GM11168 (cell line): ENCODE measurements around the gene FABP7.

Source experiments
- in situ Hi-C: fragments of 300-500 bp; cut with MboI; formaldehyde crosslinking; loops from one replicate; pipeline ENCODE4 v1.12.0; 2022; ENCODE audit warnings: low sequenced_read_pairs; ENCODE audit not compliant: unreplicated experiment

Gene FABP7

DNA sequence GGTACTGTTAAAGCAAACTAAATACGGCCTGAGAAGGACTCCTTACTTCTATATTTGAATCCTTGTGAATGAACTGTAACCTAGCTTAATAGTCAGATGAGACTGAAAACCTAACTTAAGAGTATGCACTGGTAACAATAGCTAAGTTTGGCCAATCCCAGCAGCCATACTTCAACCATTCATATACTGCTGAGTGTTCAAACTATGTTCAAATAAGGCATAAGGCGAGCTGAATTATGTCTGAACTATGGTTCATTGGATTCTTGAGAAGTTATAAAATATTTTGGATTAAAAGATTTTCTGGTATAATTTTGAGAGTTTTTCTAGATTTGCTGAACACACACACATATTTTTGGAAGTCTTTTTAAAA is 11.8 kb downstream of the FABP7 start:
- in situ Hi-C loops = no loop called here

DNA sequence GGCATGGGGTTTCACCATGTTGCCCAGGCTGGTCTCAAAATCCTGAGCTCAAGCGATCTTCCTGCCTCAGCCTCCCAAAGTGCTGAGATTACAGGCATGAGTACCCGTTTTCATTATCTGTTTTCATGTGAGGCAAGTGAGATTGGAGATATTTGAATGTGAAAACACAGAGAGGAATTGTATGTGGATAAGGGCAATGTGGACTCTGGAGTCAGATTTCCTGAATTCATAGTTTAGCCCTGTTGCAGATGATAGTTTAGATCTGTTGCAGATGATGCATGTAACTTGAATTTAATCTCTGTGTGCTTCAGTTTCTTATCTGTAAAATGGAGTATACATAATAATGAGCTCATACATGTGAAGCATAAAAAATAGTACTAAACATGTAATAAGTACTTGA is 13.2 kb downstream of the FABP7 start:
- in situ Hi-C loops = no loop called here

- in situ Hi-C loops = no loop called here
Observed at GRCh38 chr6:122797537-122797936, 18.0 kb downstream of the FABP7 start.

- in situ Hi-C loops = no loop called here
Observed at GRCh38 chr6:122798099-122798641, 18.7 kb downstream of the FABP7 start.

DNA sequence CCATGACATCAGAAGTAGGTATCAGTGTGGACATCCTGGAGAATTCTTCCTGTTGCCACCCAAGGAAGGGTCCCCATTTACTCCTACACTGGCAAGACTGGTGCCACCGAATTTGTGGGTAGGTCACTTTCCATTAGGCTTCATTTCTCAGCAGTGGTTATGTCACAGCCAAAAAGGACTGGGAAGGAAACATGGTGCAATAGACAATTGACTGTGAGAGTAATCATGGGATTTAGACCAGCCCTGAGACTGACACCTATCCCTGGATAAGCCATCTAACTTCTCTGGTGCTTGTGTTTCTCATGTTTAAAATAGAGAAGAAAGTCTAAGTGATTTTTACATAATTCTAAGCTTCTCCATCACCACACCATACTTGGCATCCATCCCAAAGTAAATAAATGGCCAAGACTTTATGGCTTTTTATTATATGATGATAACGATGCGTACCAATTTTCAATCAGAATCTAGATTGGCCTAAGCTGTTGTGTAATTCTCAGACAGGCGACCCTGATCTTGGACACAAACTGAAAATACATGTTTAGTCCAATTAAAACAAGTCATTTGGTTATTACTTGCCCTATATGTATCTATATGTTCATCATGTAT is 19.7 kb downstream of the FABP7 start:
- in situ Hi-C loops = no loop called here

DNA sequence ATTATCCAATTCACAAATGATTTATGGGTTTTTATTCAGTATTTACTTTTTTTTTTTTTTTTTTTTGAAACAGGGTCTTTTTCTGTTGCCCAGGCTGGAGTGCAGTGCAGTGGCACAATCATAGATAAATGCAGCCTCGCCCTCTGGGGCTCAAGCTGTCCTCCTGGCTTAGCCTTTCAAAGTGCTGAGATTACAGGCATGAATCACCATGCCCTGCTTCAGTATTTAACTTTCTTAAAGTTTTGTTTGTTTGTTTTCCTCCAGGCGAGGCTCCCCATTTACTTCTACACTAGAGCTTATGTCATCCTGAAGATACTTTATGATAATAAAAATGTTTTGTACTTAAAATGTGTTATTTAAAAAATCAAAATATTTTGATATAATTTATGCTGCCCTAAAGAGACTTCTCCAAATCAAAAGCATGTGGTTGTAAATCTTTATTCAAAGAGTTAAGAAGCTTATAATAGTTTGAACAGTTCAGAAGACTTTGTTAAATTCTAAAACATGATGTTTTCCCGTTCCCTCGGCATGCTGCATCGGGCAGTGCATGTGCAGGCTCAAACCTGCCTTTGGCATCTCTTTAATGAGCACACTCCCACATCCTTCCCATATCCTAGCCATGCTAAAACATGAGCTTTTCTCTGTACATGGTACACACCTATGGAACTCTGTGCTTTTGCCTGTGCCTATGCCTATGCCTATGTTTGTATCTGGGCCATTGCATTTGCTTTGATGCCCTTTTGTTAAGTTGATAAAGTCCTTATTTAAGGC is 20.6 kb downstream of the FABP7 start:
- in situ Hi-C loops = no loop called here

GRCh38 chr6:122800906-122801305 is 21.4 kb downstream of the FABP7 start:
- in situ Hi-C loops = no loop called here

DNA sequence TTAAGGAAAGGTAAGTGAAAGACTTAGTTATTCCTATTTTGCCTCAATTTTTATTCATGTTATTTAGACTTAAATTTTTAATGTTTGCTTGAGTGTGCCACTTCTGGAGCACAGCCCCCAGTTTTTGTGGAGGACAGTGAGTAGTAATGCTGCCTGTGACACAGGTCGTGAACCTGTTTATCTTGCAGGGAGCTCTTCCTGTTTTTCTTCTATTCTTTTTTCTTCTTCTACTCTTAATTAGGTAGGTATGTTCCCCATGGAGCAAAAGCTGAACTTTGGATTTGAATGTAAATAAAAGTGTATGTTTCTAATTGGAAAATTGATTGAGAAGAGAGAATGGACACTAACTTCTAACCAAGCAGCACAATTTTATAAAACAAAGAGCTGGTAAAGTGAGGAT is 21.9 kb downstream of the FABP7 start:
- in situ Hi-C loops = no loop called here

GRCh38 chr6:122803171-122803661 is 23.7 kb downstream of the FABP7 start:
- in situ Hi-C loops = no loop called here

- in situ Hi-C loops = no loop called here
Observed at GRCh38 chr6:122804962-122805485, 25.5 kb downstream of the FABP7 start.

GRCh38 chr6:122806291-122806690 is 26.8 kb downstream of the FABP7 start:
- in situ Hi-C loops = no loop called here

DNA sequence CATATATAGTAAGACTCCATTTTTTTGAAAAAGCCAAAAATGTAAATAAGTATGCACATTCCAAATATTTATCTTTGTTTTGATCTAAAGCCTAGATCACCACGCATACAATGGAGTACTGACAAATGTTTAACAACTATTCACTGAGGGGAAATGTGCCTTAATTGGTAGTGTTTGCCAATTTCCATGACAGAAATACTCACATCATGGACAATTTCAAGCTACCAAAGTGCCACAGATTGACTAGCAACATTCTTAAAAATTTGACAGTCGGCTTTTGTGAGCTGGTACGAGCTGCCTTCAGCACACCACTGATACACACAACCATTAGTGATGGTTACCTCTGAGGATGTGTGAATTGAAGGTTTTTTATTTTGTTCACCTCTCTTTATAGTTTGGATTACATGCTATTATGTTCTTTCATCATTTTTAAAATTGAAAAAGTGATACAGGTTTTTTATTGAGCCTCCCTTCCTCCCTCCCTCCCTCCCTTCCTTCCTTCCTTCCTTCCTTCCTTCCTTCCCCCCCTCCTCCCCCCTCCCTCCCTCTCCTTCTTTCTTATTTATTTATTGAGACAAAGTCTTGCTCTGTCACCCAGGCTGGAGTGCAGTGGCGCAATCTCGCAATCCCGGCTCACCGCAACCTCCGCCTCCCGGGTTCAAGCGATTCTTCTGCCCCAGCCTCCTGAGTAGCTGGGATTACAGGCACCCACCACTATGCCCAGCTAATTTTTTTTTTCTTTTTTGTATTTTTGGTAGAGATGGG is 28.8 kb downstream of the FABP7 start:
- in situ Hi-C loops = no loop called here

GRCh38 chr6:122809001-122809400 is 29.5 kb downstream of the FABP7 start:
- in situ Hi-C loops = no loop called here

GRCh38 chr6:122809691-122810090 is 30.2 kb downstream of the FABP7 start:
- in situ Hi-C loops = no loop called here

- in situ Hi-C loops = no loop called here
Observed at GRCh38 chr6:122810189-122810588, 30.7 kb downstream of the FABP7 start.

DNA sequence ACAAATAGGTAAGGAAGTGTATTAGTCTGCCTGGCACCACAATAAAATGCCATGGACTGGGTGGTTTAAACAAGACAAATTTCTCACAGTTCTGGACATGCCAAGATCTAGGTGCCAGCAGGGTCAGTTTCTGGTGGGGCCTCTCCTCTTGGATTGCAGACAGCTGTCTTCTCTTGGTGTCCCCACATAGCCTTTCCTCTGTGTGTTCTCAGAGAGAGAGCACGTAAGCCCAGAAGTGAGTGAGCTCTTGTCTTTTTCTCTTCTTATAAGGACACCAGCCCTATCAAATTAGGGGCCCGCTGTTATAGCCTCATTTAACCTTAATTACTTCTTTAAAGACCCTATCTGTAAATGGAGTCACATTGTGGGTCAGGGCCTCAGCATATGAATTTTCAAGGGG is 37.8 kb downstream of the FABP7 start:
- in situ Hi-C loops = no loop called here

- in situ Hi-C loops = no loop called here
Observed at GRCh38 chr6:122817766-122818165, 38.2 kb downstream of the FABP7 start.

GRCh38 chr6:122818866-122819265 is 39.4 kb downstream of the FABP7 start:
- in situ Hi-C loops = no loop called here

DNA sequence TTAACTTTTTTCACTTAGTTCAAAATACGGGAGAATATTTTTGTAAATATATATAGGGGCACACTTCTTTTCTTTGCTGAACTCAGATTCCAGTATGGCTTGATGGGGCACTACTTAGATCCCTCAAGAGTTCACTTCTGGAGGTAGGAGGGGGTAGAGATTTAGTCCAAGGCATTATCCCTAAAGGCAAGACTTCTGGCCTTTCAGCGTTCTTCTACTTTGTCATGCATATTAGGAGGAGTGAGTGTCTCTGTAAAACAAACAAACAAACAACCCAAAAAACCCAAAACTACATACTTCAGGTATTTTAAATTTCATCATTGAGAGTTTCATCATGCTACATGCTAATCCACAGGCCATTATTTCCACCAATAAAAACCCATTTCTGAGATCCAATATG is 41.6 kb downstream of the FABP7 start:
- in situ Hi-C loops = no loop called here

DNA sequence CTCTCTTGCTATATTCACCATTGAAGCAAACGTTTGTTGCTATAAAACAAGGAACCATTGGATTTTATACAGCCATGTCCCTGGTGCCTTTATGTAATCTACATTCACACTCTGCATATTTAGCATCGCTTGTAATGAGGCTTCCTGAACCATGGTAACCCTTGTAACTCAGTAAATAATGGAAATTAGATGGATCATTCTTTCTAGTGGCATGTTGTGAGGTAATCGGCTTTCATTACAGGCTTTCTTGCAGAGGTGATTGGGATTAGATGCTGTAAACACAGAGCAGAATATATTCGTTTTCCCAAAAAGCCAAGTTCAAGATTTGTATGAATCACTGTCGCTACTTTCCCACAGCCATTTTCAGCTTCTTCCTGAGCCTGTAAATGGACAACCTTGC is 45.6 kb downstream of the FABP7 start:
- in situ Hi-C loops = no loop called here

- in situ Hi-C loops = no loop called here
Observed at GRCh38 chr6:122829456-122829855, 49.9 kb downstream of the FABP7 start.
